Naive thymus-derived CD8-positive, alpha-beta T cell (primary cell): Measurements from ENCODE around the gene ATXN8OS. TPM values are rescaled to one million over a fixed set of nuclear protein-coding genes. Genes with fewer than 3 reads are reported as not detected.
"Not testable (repeated sequence)": the region's sequence is repeated elsewhere in the genome, so short reads cannot be mapped to it uniquely, and the experiment has no call there.

Experiments
- ATAC-seq, 2 donors: fragments of 150-1000 bp; cut with Tn5 transposase in 1 of 2; sonication (Bioruptor Pico), chemical (Tn5 transposase) in 1 of 2; 1 replicate in 1 of 2; 2 replicates in 1 of 2; pipeline ENCODE4 v1.10.0; 2021; ENCODE audit warnings: mild to moderate bottlenecking in 2 of 2, moderate library complexity in 2 of 2
- POLR2A ChIA-PET: fragments of 350-600 bp; sonication (Branson Sonifier 250); formaldehyde crosslinking; loops from one replicate; lab custom pipeline; 2021; ENCODE audit warnings: antibody characterized with exemption; lab: Charles Lee
- DNase-seq, 10 donors: peaks; one replicate each; pipeline versions ENCODE4 v3.0.0 to v3.0.0-alpha.2; 2020 to 2022
- H3K27ac Mint-ChIP-seq, 10 donors: one replicate each; pipeline ENCODE4 v1.8.0; 2020 to 2022; ENCODE audit warnings: mild to moderate bottlenecking in 10 of 10, mixed read lengths in 10 of 10, moderate library complexity in 4 of 10, inconsistent platforms in 1 of 10
- H3K27me3 Mint-ChIP-seq, 5 donors: one replicate each; pipeline ENCODE4 v1.8.0; 2021 to 2022; ENCODE audit warnings: mixed read lengths in 5 of 5
- H3K36me3 Mint-ChIP-seq, 3 donors: one replicate each; pipeline ENCODE4 v1.8.0; 2020 to 2022; ENCODE audit warnings: mixed read lengths in 3 of 3, mild to moderate bottlenecking in 2 of 3, inconsistent platforms in 1 of 3
- H3K4me1 Mint-ChIP-seq, 4 donors: one replicate each; pipeline ENCODE4 v1.8.0; 2021 to 2022; ENCODE audit warnings: mixed read lengths in 4 of 4
- H3K4me3 Mint-ChIP-seq, 10 donors: one replicate each; pipeline ENCODE4 v1.8.0; 2020 to 2022; ENCODE audit warnings: mild to moderate bottlenecking in 10 of 10, mixed read lengths in 10 of 10, moderate library complexity in 6 of 10, inconsistent platforms in 1 of 10
- H3K9me3 Mint-ChIP-seq, 9 donors: one replicate each; pipeline ENCODE4 v1.8.0; 2020 to 2022; ENCODE audit warnings: mixed read lengths in 9 of 9, mild to moderate bottlenecking in 3 of 9, inconsistent platforms in 1 of 9, moderate library complexity in 1 of 9
- polyA plus RNA-seq, 3 donors: library from polyadenylated mRNA; unstranded; fragments of 300-500 nt; fragmentation: Illumina TruSeq; gene quantifications; one replicate each; pipeline ENCODE4 v1.2.3, GENCODE V29; 2021
- total RNA-seq, 8 experiments: library from RNA in 2 of 8; stranded (reverse) in 2 of 8; gene quantifications; one replicate each; pipeline ENCODE4 v1.2.3 and lab custom pipeline; 2021 to 2026

ATXN8OS gene
- total and polyA plus RNA-seq, 5 experiments from 2014 or later: not detected

DNA sequence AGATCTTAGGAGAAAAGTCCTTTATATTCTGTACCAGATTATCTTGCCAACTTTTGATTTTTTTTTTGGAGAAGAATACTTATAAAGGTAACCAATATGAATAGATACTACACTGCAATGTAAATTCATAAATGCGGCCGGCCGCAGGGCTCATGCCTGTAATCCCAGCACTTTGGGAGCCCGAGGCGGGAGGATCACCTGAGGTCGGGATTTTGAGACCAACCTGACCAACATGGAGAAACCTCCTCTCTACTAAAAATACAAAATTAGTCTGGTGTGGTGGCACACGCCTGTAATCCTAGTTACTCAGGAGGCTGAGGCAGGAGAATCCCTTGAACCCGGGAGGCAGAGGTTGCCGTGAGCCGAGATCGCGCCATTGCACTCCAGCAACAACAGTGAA is 35.0 kb downstream of the ATXN8OS start:
- ATAC-seq, DNase-seq, H3K36me3 Mint-ChIP-seq, H3K4me1 Mint-ChIP-seq, H3K27ac Mint-ChIP-seq, H3K27me3 Mint-ChIP-seq, POLR2A ChIA-PET, H3K4me3 Mint-ChIP-seq: not testable (repeated sequence)
- peaks cover 0 to 12% (median 3%) of the 10 kb centered on the region in 9 donors for H3K9me3 Mint-ChIP-seq

DNA sequence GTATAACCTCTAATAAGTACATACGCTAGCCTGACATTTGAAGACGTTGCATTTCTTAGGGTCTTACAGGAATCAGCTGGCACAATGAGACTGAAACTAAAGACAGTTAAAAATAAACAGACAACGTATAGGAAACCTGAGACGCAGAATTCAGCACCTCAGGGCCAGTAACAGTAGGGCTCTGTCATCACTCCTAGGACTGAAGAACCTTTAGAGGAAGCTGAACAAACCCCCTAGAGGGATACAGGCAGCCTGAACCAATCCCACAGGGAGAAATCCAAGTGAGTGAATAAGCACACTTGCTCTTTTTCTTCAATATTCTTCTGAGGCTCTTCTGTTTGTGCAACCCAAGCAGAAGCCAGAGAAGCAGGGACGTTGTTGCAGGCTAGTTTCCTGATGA is 54.5 kb downstream of the ATXN8OS start:
- no peaks in the 10 kb centered on the region for H3K36me3 Mint-ChIP-seq
- no peak overlapping the region for H3K4me3 Mint-ChIP-seq
- DNase-seq: no peak
- POLR2A ChIA-PET: no interaction called here
- no peak for ATAC-seq
- H3K27ac Mint-ChIP-seq: no peak overlapping the region
- no peaks in the 10 kb centered on the region for H3K4me1 Mint-ChIP-seq
- H3K9me3 Mint-ChIP-seq: peaks cover 2 to 25% (median 10%) of the 10 kb centered on the region in 9 donors
- H3K27me3 Mint-ChIP-seq: no peaks in the 10 kb centered on the region

DNA sequence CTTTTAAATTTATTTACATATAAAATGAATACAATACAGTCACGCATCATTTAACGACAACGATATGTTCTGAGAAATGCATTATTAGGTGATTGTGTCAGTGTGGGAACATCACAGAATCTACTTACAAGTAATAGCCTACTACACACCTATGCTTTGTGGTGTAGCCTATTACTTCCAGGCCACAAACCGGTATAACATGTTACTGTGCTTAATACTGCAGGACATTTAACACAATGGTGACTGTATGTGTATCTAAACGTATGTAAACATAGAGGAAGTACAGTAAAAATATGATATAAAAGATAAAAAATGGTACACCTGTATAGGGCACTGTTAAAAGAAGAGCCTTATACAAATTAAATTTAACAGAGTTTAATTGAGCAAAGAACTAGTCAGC is 63.1 kb downstream of the ATXN8OS start:
- Mint-ChIP-seq H3K4me1 (no peaks in the 10 kb centered on the region), H3K36me3 (no peaks in the 10 kb centered on the region), H3K9me3 (peaks cover 3 to 23% (median 14%) of the 10 kb centered on the region in 9 donors), H3K27ac (no peak overlapping the region), H3K27me3 (no peaks in the 10 kb centered on the region), H3K4me3 (no peak overlapping the region)
- POLR2A ChIA-PET: no interaction called here
- no peak for DNase-seq
- no peak for ATAC-seq

DNA sequence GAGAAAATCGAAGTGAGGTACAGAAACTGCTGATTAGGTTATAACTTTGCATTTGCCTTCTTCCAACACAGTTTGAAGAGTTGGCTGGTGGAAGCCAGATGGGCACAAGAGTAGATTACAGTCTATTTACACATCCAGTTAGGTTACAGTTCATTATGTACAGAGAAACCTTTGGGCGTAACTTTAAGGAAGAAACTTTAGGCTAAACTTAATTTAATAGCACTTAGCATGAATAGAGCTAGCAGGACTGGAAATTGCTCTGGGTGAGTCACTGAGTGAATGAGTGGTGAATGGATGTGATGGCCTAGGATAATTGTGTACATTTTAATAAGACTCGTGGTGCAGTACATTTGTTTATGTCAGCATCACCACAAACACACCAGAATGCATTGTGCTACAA is 63.5 kb downstream of the ATXN8OS start:
- no peak for DNase-seq
- POLR2A ChIA-PET: no interaction called here
- Mint-ChIP-seq H3K36me3 (no peaks in the 10 kb centered on the region), H3K27ac (no peak overlapping the region), H3K27me3 (no peaks in the 10 kb centered on the region), H3K4me1 (no peaks in the 10 kb centered on the region), H3K9me3 (peaks cover 3 to 23% (median 14%) of the 10 kb centered on the region in 9 donors), H3K4me3 (no peak overlapping the region)
- ATAC-seq: no peak

DNA sequence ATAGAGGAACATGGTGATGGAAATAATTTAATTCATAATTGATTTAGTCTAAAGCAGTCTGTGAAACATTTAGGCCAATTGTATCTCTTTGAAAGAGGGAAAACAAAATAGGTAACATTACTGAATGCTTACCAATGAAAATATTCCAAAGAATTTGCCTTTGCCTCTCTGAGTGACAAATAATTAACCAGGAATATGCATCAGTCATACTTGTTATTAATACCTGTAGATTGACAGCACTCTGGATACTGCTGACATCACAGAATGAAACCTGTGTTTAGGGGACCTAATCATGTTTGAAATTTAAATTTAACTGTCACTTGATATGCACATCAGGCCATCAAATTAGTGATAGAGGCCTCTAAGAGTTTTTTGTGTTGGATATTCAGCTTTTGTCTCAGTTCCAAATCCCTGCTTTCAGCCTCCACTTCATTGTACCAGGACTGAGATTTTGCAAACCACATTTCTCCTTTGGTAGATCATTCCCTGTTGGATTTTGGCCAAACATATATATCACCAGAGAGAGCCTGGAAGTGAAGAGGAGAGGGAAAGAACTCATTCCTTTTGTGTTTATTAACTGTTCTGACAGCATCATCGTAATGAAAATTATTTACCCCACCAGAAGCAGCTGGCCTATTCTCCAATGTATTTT is 65.4 kb downstream of the ATXN8OS start:
- Mint-ChIP-seq H3K27ac (no peak overlapping the region), H3K4me3 (no peak overlapping the region), H3K27me3 (no peaks in the 10 kb centered on the region), H3K36me3 (peaks cover 0 to 5% (median 0%) of the 10 kb centered on the region in 3 donors), H3K4me1 (no peaks in the 10 kb centered on the region), H3K9me3 (peaks cover 0 to 32% (median 15%) of the 10 kb centered on the region in 9 donors)
- ATAC-seq: no peak
- POLR2A ChIA-PET: no interaction called here
- DNase-seq: no peak

DNA sequence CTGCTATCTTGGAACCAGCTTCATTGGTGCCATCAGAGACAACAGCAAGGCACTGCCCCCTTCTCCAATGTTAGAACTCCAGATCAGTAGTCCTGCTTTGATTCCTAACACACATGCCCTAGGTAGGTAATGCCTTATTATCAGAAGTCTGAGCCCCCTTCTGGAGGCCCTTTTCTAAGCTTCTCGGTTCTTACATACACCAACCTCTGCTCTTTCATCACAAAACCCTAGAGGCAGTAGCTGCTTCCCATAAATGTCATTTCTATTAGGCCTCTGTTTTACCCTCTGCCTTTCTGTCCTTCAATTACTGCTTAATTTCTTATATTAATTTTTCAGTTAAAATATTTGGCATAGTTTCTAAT is 66.0 kb downstream of the ATXN8OS start:
- Mint-ChIP-seq H3K27me3 (no peaks in the 10 kb centered on the region), H3K36me3 (peaks cover 0 to 5% (median 0%) of the 10 kb centered on the region in 3 donors), H3K4me1 (no peaks in the 10 kb centered on the region), H3K9me3 (peaks cover 0 to 32% (median 15%) of the 10 kb centered on the region in 9 donors), H3K27ac (no peak overlapping the region), H3K4me3 (no peak overlapping the region)
- ATAC-seq (no peak), DNase-seq (no peak)
- POLR2A ChIA-PET: no interaction called here

DNA sequence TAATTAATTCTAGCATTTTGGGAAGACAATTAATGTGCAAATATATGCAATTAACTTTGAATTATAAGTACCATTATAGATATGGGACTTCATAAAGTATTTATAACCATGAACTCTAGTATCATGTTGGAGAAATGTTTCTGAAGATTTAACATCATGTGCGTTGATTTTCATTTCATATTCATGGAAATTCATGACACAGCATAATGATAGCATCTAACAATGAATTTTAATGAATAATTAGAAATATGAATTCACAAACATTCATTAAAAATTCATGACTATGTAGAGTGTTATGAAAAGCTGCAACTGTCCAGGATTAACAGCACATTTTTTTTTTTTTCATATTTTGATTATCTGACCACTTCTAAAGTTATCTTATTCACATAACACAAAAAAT is 70.7 kb downstream of the ATXN8OS start:
- Mint-ChIP-seq H3K27ac (no peak overlapping the region), H3K27me3 (no peaks in the 10 kb centered on the region), H3K4me3 (no peak overlapping the region), H3K9me3 (peaks cover 4 to 39% (median 11%) of the 10 kb centered on the region in 9 donors), H3K36me3 (peaks cover 0 to 5% (median 0%) of the 10 kb centered on the region in 3 donors), H3K4me1 (no peaks in the 10 kb centered on the region)
- DNase-seq (no peak), ATAC-seq (no peak)
- POLR2A ChIA-PET: no interaction called here

Other genes with a start within 250 kb of the ATXN8OS start
- gene KLHL1, start 626 bp downstream of the ATXN8OS start, total RNA-seq: not detected
- not detected for gene KLHL1, start 626 bp downstream of the ATXN8OS start, polyA plus RNA-seq